ENCODE measurements around the gene CETP. TPM values are rescaled to one million over a fixed set of nuclear protein-coding genes. Genes with fewer than 3 reads are reported as not detected.

The CETP gene
- total and polyA plus RNA-seq, 2 of the 8 experiments (the other 6 are each of a cell fraction or from before 2014, with no cell fraction given), result not detected

- TF ChIP-seq USF2 (IDR thresholded peaks at IDR 0.05; ENCODE audit: low read length) (no peak), MAFK (IDR thresholded peaks at IDR 0.05; ENCODE audit: low read depth, low read length) (no peak), CTCF (IDR thresholded peaks at IDR 0.05; ENCODE audit: control extremely low read depth in 1 of 3, insufficient read depth in 1 of 3, low read depth in 1 of 3, low read length in 3 of 3) (no peak), SIX5 (IDR thresholded peaks at IDR 0.05; ENCODE audit: low read depth, low read length) (no peak), POLR2AphosphoS5 (IDR thresholded peaks at IDR 0.05; ENCODE audit: low read depth, low read length) (no peak)
Measured at GRCh38 chr16:56999409-57000270, 37.9 kb downstream of the CETP start (continued).
